Epithelial cell of esophagus (primary cell): ENCODE data around the gene CCDC197.

Experiments
- DNase-seq: peaks from one replicate; pipeline ENCODE4 v3.0.0; 2010; ENCODE audit warnings: low read depth
- H3K4me3 ChIP-seq: 2 replicates; pipeline ENCODE4 v1.5.1; 2011; ENCODE audit warnings: mild to moderate bottlenecking, low read length, control low read depth
- TF ChIP-seq, protein P1 (sequence below): IDR thresholded peaks from 2 replicates; pipeline ENCODE4 v1.5.1; 2011; ENCODE audit warnings: low read depth, mild to moderate bottlenecking, low read length, control low read depth, inconsistent platforms; ENCODE audit not compliant: insufficient read depth; ENCODE audit errors: missing control alignments

The CCDC197 gene

GRCh38 chr14:94026173-94026888, 29.2 kb downstream of the CCDC197 start, which contains the start of gene OTUB2:
OTUB2 (plus strand) TSS chr14:94026340; CDS start chr14:94026538, 198 bp downstream.
- peak within 1 kb of the TSS; percentile 51 for H3K4me3 ChIP-seq
- peak; percentile 99 for DNase-seq
- TF ChIP-seq, protein P1, sequence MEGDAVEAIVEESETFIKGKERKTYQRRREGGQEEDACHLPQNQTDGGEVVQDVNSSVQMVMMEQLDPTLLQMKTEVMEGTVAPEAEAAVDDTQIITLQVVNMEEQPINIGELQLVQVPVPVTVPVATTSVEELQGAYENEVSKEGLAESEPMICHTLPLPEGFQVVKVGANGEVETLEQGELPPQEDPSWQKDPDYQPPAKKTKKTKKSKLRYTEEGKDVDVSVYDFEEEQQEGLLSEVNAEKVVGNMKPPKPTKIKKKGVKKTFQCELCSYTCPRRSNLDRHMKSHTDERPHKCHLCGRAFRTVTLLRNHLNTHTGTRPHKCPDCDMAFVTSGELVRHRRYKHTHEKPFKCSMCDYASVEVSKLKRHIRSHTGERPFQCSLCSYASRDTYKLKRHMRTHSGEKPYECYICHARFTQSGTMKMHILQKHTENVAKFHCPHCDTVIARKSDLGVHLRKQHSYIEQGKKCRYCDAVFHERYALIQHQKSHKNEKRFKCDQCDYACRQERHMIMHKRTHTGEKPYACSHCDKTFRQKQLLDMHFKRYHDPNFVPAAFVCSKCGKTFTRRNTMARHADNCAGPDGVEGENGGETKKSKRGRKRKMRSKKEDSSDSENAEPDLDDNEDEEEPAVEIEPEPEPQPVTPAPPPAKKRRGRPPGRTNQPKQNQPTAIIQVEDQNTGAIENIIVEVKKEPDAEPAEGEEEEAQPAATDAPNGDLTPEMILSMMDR: no peak

DNA sequence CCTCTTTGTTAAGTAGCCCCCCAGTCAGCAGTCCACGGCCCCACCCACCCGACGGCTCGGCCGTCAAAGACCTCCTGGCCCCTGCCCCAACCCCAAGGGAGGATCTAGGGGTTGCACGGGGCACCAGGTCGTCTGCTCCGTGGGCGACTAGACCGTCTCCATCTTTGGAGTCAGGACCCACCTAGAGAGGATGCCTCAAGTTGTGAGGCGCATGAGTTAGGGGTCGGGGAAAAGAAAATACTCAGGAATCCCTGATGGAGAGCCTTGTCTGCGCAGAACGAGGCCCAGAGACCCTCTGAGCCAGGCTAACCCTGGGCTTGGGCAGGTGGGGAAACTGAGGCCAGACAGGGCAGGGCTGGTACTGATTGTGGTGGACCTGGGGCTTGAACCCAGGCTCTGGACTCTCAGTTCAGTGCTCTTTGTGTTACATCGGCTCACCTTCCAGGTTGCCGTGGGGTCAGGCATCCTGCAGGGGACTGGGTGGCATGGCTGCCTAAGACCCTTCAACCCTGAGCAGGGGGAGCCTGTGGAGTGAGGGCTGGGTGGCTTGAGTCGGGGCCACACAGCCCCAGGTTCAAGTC, 29.9 kb downstream of the CCDC197 start:
- H3K4me3 ChIP-seq: peak overlapping the region; percentile 51
- TF ChIP-seq, protein P1: no peak
- DNase-seq: no peak

DNA sequence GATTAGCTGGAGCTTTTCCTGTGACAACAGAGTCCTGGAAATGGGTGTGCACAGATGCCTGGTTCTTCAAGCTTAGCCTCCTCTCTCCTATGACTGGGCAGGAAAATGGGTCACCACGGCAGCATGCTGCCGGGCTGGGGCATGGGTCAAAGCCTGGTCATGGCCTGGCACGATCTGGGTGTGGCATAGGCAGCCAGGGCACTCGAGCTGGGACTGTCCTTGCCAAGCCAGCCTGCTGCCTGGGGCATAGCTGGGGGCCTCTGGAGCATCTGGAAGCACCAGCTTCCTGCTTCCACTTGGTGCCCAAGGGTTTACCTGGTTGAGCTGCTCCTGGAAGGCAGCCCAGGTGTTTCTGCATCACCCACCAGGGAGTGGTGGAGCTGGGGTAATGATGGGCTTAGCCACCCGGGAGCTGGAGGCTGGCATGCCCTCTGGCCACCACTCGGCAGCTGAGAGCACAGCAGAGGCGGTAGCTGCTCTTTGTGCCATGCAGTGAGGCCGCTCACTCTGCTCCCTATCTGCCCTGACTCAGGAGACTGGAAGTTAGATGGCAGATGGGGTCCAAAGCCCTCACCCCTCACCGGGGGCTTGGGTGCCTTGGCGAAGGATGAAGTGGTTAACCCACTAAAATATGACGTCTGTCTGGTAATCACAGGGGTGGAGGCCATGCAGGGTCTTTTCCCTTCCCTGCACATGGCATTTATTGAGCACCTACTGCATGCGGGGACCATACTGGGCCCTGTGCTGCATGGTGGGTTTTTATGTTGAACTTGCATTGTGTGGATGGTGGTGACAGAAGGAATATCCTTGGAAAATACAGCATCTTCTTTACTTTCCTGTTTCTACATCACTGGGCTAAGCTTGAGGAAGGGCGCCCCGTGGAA, 30.7 kb downstream of the CCDC197 start:
- peak; percentile 52 for DNase-seq
- H3K4me3 ChIP-seq: no peak overlapping the region
- TF ChIP-seq, protein P1: no peak

GRCh38 chr14:94028450-94028826, 31.3 kb downstream of the CCDC197 start:
- TF ChIP-seq, protein P1: no peak
- H3K4me3 ChIP-seq: no peak overlapping the region
- peak; percentile 78 for DNase-seq

GRCh38 chr14:94029265-94029664, 32.2 kb downstream of the CCDC197 start:
- no peak for DNase-seq
- H3K4me3 ChIP-seq: no peak overlapping the region
- TF ChIP-seq, protein P1: no peak

GRCh38 chr14:94029671-94030203, 32.6 kb downstream of the CCDC197 start:
- TF ChIP-seq, protein P1: no peak
- no peak overlapping the region for H3K4me3 ChIP-seq
- peak; percentile 46 for DNase-seq
